CD14-positive monocyte (primary cell): ENCODE measurements around the gene TNFAIP1. TPM values are rescaled to one million over a fixed set of nuclear protein-coding genes. Genes with fewer than 3 reads are reported as not detected.
A peak's percentile ranks its signal among the peaks of the same experiment; 100 is the strongest.

Experiments used
- DNase-seq, 3 donors: peaks; one replicate each; pipeline ENCODE4 v3.0.0-alpha.2; 2011 to 2022
- H2AFZ ChIP-seq: 2 replicates; pipeline ENCODE4 v1.6.0; 2012; ENCODE audit warnings: mild to moderate bottlenecking, low read depth, low read length, inconsistent platforms; ENCODE audit not compliant: insufficient read depth, poor library complexity, severe bottlenecking
- H3K27ac ChIP-seq, 2 donors: 1 replicate in 1 of 2; 2 replicates in 1 of 2; pipeline ENCODE4 v1.5.1; 2012 to 2013; ENCODE audit warnings: low read length in 2 of 2, control low read depth in 1 of 2, inconsistent platforms in 1 of 2, low read depth in 1 of 2, mild to moderate bottlenecking in 1 of 2
- H3K27me3 ChIP-seq, 2 donors: one replicate each; pipeline versions ENCODE4 v1.6.0 to v1.6.1; 2011 to 2013; ENCODE audit warnings: low read length in 2 of 2; ENCODE audit not compliant: control insufficient read depth in 2 of 2, insufficient read depth in 2 of 2
- H3K36me3 ChIP-seq, 2 donors: replicated peaks in 1 of 2; 1 replicate in 1 of 2; 2 replicates in 1 of 2; pipeline versions ENCODE4 v1.5.1 to v1.6.1; 2012 to 2013; ENCODE audit warnings: low read length in 2 of 2, control low read depth in 1 of 2, inconsistent platforms in 1 of 2, mild to moderate bottlenecking in 1 of 2; ENCODE audit not compliant: insufficient read depth in 2 of 2, control insufficient read depth in 1 of 2
- H3K4me1 ChIP-seq, 2 donors: 1 replicate in 1 of 2; 2 replicates in 1 of 2; pipeline versions ENCODE4 v1.5.1 to v1.6.1; 2012 to 2013; ENCODE audit warnings: low read length in 2 of 2, control low read depth in 1 of 2, inconsistent platforms in 1 of 2, mild to moderate bottlenecking in 1 of 2, moderate library complexity in 1 of 2; ENCODE audit not compliant: insufficient read depth in 2 of 2, control insufficient read depth in 1 of 2
- H3K4me2 ChIP-seq: replicated peaks from 2 replicates; pipeline ENCODE3; 2012; ENCODE audit warnings: low read length, moderate library complexity, mild to moderate bottlenecking; ENCODE audit not compliant: poor library complexity, severe bottlenecking; ENCODE audit errors: extremely low read depth
- H3K4me3 ChIP-seq, 3 experiments: fragments of 200-600 bp in 1 of 3; sonication (generic) in 1 of 3; replicated peaks in 1 of 3; 1 replicate in 2 of 3; 2 replicates in 1 of 3; pipeline ENCODE4 v1.5.1; 2011 to 2013; ENCODE audit warnings: low read length in 3 of 3, mild to moderate bottlenecking in 3 of 3, control low read depth in 2 of 3, low read depth in 2 of 3, inconsistent platforms in 1 of 3, moderate library complexity in 1 of 3
- H3K79me2 ChIP-seq: 2 replicates; pipeline ENCODE4 v1.6.0; 2012; ENCODE audit warnings: mild to moderate bottlenecking, control low read depth, inconsistent platforms, low read length, moderate library complexity; ENCODE audit not compliant: insufficient read depth
- H3K9ac ChIP-seq: 2 replicates; pipeline ENCODE4 v1.6.0; 2017; ENCODE audit warnings: low read length, mild to moderate bottlenecking; ENCODE audit not compliant: insufficient read depth, poor library complexity, severe bottlenecking
- H3K9me3 ChIP-seq, 2 donors: replicated peaks in 1 of 2; 1 replicate in 1 of 2; 2 replicates in 1 of 2; pipeline versions ENCODE4 v1.5.1 to v1.6.1; 2012 to 2013; ENCODE audit warnings: low read length in 2 of 2, control low read depth in 1 of 2; ENCODE audit not compliant: control insufficient read depth in 1 of 2, insufficient read depth in 1 of 2
- H4K20me1 ChIP-seq: 2 replicates; pipeline ENCODE4 v1.6.0; 2012; ENCODE audit warnings: mild to moderate bottlenecking, low read length, control low read depth, moderate library complexity; ENCODE audit not compliant: insufficient read depth
- H3K27ac Mint-ChIP-seq, 7 donors: one replicate each; pipeline ENCODE4 v1.8.0; 2020; ENCODE audit warnings: mild to moderate bottlenecking in 7 of 7, mixed read lengths in 7 of 7, moderate library complexity in 6 of 7, inconsistent platforms in 2 of 7
- H3K27me3 Mint-ChIP-seq, 3 donors: one replicate each; pipeline ENCODE4 v1.8.0; 2021 to 2022; ENCODE audit warnings: low read depth in 3 of 3, mild to moderate bottlenecking in 3 of 3, mixed read lengths in 3 of 3, moderate library complexity in 3 of 3, inconsistent platforms in 1 of 3
- H3K36me3 Mint-ChIP-seq, 2 donors: one replicate each; pipeline ENCODE4 v1.8.0; 2020; ENCODE audit warnings: mixed read lengths in 2 of 2, inconsistent platforms in 1 of 2, mild to moderate bottlenecking in 1 of 2
- H3K4me1 Mint-ChIP-seq: one replicate; pipeline ENCODE4 v1.8.0; 2020; ENCODE audit warnings: mild to moderate bottlenecking, mixed read lengths
- H3K4me3 Mint-ChIP-seq, 2 donors: one replicate each; pipeline ENCODE4 v1.8.0; 2020; ENCODE audit warnings: mild to moderate bottlenecking in 2 of 2, mixed read lengths in 2 of 2, moderate library complexity in 1 of 2
- H3K9me3 Mint-ChIP-seq, 7 donors: one replicate each; pipeline ENCODE4 v1.8.0; 2020 to 2022; ENCODE audit warnings: mixed read lengths in 7 of 7, mild to moderate bottlenecking in 6 of 7, moderate library complexity in 6 of 7, inconsistent platforms in 2 of 7
- CTCF ChIP-seq: fragments of 200-600 bp; IDR thresholded peaks from one replicate; pipeline ENCODE4 v1.8.0; 2022; ENCODE audit warnings: antibody characterized with exemption, mild to moderate bottlenecking
- WGBS: methylation state at CpG from one replicate; pipeline ENCODE4 v1.1.5; 2013; ENCODE audit warnings: missing lambda C conversion rate; ENCODE audit not compliant: insufficient coverage; 5-methylcytosine and 5-hydroxymethylcytosine counted together
- intact Hi-C, 2 donors: fragments of 100-400 bp; cut with micrococcal nuclease; formaldehyde crosslinking; loops; one replicate each; pipeline versions ENCODE4 v1.15.0 to v1.15.1; 2023
- polyA plus RNA-seq, 3 donors: library from polyadenylated mRNA; depleted of rRNA in 1 of 3; unstranded in 2 of 3; stranded (reverse) in 1 of 3; fragments of 300-500 nt in 2 of 3; fragments of >200 nt in 1 of 3; fragmentation: Illumina TruSeq in 2 of 3; gene quantifications; 1 replicate in 2 of 3; 2 replicates in 1 of 3; pipeline ENCODE4 v1.2.3, GENCODE V29; 2012 to 2021

TNFAIP1 gene
- polyA plus RNA-seq, 3 donors = 7.2 to 9.5 (median 9.4) TPM

GRCh38 chr17:28339431-28339830 lies 3.9 kb downstream of the TNFAIP1 start:
- no peak overlapping the region for H3K4me3 Mint-ChIP-seq
- WGBS = 97% methylated on average over 8 of the region's 15 CpGs
- no peak overlapping the region for H3K4me2 ChIP-seq
- no peak overlapping the region for H3K27ac Mint-ChIP-seq
- no peak overlapping the region for H3K4me3 ChIP-seq
- H3K9me3 Mint-ChIP-seq = no peaks in the 10 kb centered on the region
- no peak for DNase-seq
- H3K27ac ChIP-seq = no peak overlapping the region
- H3K9ac ChIP-seq = no peak overlapping the region
- no peaks in the 10 kb centered on the region for H3K9me3 ChIP-seq
- H2AFZ ChIP-seq = no peak overlapping the region
- peaks cover 42 to 50% of the 10 kb centered on the region in 2 donors for H3K36me3 ChIP-seq
- peaks cover 13% of the 10 kb centered on the region for H4K20me1 ChIP-seq
- H3K36me3 Mint-ChIP-seq = peaks cover 51 to 53% of the 10 kb centered on the region in 2 donors
- peaks cover 22% of the 10 kb centered on the region for H3K4me1 Mint-ChIP-seq
- peaks cover 0 to 2% (median 0%) of the 10 kb centered on the region in 3 donors for H3K27me3 Mint-ChIP-seq
- H3K79me2 ChIP-seq = peaks cover 40% of the 10 kb centered on the region
- intact Hi-C loops = loop anchor here in 1 of 2 donors (5.0 to 10.0 kb wide), 3 partner anchors 235 to 613 kb away; partner anchors contain the start of genes ALDOC, NLK, PHF12 and PIGS
- TF ChIP-seq CTCF = no peak
- peaks cover 16 to 21% of the 10 kb centered on the region in 2 donors for H3K4me1 ChIP-seq
- H3K27me3 ChIP-seq = no peaks in the 10 kb centered on the region

- no peak overlapping the region for H3K4me2 ChIP-seq
- H3K4me3 Mint-ChIP-seq = no peak overlapping the region
- H3K4me3 ChIP-seq = no peak overlapping the region
- H4K20me1 ChIP-seq = peaks cover 13% of the 10 kb centered on the region
- H3K27me3 ChIP-seq = no peaks in the 10 kb centered on the region
- H3K4me1 ChIP-seq = peaks cover 10 to 14% of the 10 kb centered on the region in 2 donors
- no peaks in the 10 kb centered on the region for H3K9me3 ChIP-seq
- H3K9me3 Mint-ChIP-seq = no peaks in the 10 kb centered on the region
- H3K9ac ChIP-seq = no peak overlapping the region
- no peak overlapping the region for H2AFZ ChIP-seq
- peaks cover 52 to 59% of the 10 kb centered on the region in 2 donors for H3K36me3 ChIP-seq
- peaks cover 0 to 2% (median 0%) of the 10 kb centered on the region in 3 donors for H3K27me3 Mint-ChIP-seq
- H3K27ac ChIP-seq = no peak overlapping the region
- peaks cover 60 to 61% of the 10 kb centered on the region in 2 donors for H3K36me3 Mint-ChIP-seq
- no peak for TF ChIP-seq CTCF
- intact Hi-C loops = no loop called here
- no peak for DNase-seq
- WGBS = 100% methylated on average over 4 of the region's 6 CpGs
- H3K4me1 Mint-ChIP-seq = peaks cover 16% of the 10 kb centered on the region
- H3K79me2 ChIP-seq = peaks cover 32% of the 10 kb centered on the region
- H3K27ac Mint-ChIP-seq = peak overlapping the region in 3 of 7 donors; percentile 33 to 38 (median 36)
Observed at GRCh38 chr17:28340374-28340773, 4.8 kb downstream of the TNFAIP1 start.
